H9 (cell line): ENCODE measurements around the gene ACBD3. TPM values are rescaled to one million over a fixed set of nuclear protein-coding genes. Genes with fewer than 3 reads are reported as not detected.

Experiments
- DNase-seq: peaks from one replicate; pipeline ENCODE4 v3.0.0-alpha.2; 2017
- H2AFZ ChIP-seq: one replicate; pipeline ENCODE4 v1.6.1; 2013; ENCODE audit warnings: mild to moderate bottlenecking, low read length, control low read depth, moderate library complexity
- H2AK5ac ChIP-seq: 2 replicates; pipeline ENCODE4 v1.6.1; 2013; ENCODE audit warnings: low read length, control low read depth, mixed read lengths; ENCODE audit not compliant: insufficient read length
- H2BK120ac ChIP-seq: one replicate; pipeline ENCODE4 v1.6.1; 2013; ENCODE audit warnings: low read depth, mild to moderate bottlenecking, low read length, control low read depth, inconsistent platforms; ENCODE audit not compliant: poor library complexity, severe bottlenecking
- H2BK12ac ChIP-seq: 2 replicates; pipeline ENCODE4 v1.6.1; 2013; ENCODE audit warnings: low read length, control low read depth, mixed read lengths, low read depth; ENCODE audit not compliant: insufficient read length
- H2BK15ac ChIP-seq: 2 replicates; pipeline ENCODE4 v1.6.1; 2013; ENCODE audit warnings: low read depth, low read length, control low read depth
- H2BK20ac ChIP-seq: one replicate; pipeline ENCODE4 v1.6.1; 2013; ENCODE audit warnings: low read depth, mild to moderate bottlenecking, low read length, control low read depth, inconsistent platforms; ENCODE audit not compliant: poor library complexity, severe bottlenecking
- H2BK5ac ChIP-seq: 2 replicates; pipeline ENCODE4 v1.6.1; 2013; ENCODE audit warnings: low read length, control low read depth, mixed read lengths; ENCODE audit not compliant: insufficient read length
- H3K14ac ChIP-seq: 2 replicates; pipeline ENCODE4 v1.6.1; 2013; ENCODE audit warnings: low read length, control low read depth; ENCODE audit not compliant: insufficient read depth
- H3K18ac ChIP-seq: 2 replicates; pipeline ENCODE4 v1.6.1; 2013; ENCODE audit warnings: low read depth, mild to moderate bottlenecking, mixed read lengths, low read length, control low read depth; ENCODE audit not compliant: insufficient read length
- H3K23ac ChIP-seq: 2 replicates; pipeline ENCODE4 v1.6.1; 2013; ENCODE audit warnings: low read length, control low read depth, mixed read lengths, low read depth; ENCODE audit not compliant: insufficient read length
- H3K23me2 ChIP-seq: 2 replicates; pipeline ENCODE4 v1.6.1; 2013; ENCODE audit warnings: low read depth, mild to moderate bottlenecking, mixed read lengths, low read length, control low read depth; ENCODE audit not compliant: insufficient read length, poor library complexity, severe bottlenecking
- H3K27ac ChIP-seq: 2 replicates; pipeline ENCODE4 v1.5.1; 2013; ENCODE audit warnings: low read length, control low read depth, mixed read lengths, low read depth; ENCODE audit not compliant: insufficient read length
- H3K27me3 ChIP-seq: 2 replicates; pipeline ENCODE4 v1.6.1; 2013; ENCODE audit warnings: low read length, control low read depth, inconsistent platforms; ENCODE audit not compliant: insufficient read depth
- H3K4ac ChIP-seq: 2 replicates; pipeline ENCODE4 v1.6.1; 2013; ENCODE audit warnings: low read depth, mild to moderate bottlenecking, control low read depth, inconsistent platforms, low read length, moderate library complexity
- H3K4me1 ChIP-seq: 2 replicates; pipeline ENCODE4 v1.6.1; 2013; ENCODE audit warnings: low read length, control low read depth, inconsistent platforms; ENCODE audit not compliant: insufficient read depth
- H3K4me2 ChIP-seq: 2 replicates; pipeline ENCODE4 v1.6.1; 2013; ENCODE audit warnings: low read length, control low read depth, mixed read lengths; ENCODE audit not compliant: insufficient read length, insufficient read depth
- H3K56ac ChIP-seq: 2 replicates; pipeline ENCODE4 v1.6.1; 2013; ENCODE audit warnings: low read depth, mild to moderate bottlenecking, mixed read lengths, low read length, control low read depth; ENCODE audit not compliant: insufficient read length
- H3K79me1 ChIP-seq: 2 replicates; pipeline ENCODE4 v1.6.1; 2013; ENCODE audit warnings: low read depth, mild to moderate bottlenecking, moderate library complexity, low read length, control low read depth, inconsistent platforms; ENCODE audit not compliant: insufficient read depth, poor library complexity, severe bottlenecking
- H3K79me2 ChIP-seq: 2 replicates; pipeline ENCODE4 v1.6.1; 2013; ENCODE audit warnings: low read length, control low read depth, inconsistent platforms; ENCODE audit not compliant: insufficient read depth
- H3K9ac ChIP-seq: 2 replicates; pipeline ENCODE4 v1.6.1; 2013; ENCODE audit warnings: low read length, control low read depth, mixed read lengths; ENCODE audit not compliant: insufficient read length; ENCODE audit errors: extremely low read depth
- H3K9me3 ChIP-seq: one replicate; pipeline ENCODE4 v1.6.1; 2013; ENCODE audit warnings: low read depth, low read length, inconsistent platforms; ENCODE audit not compliant: control insufficient read depth
- H3T11ph ChIP-seq: one replicate; pipeline ENCODE4 v1.6.1; 2013; ENCODE audit warnings: mild to moderate bottlenecking, low read length, control low read depth, inconsistent platforms
- H4K20me1 ChIP-seq: one replicate; pipeline ENCODE4 v1.6.1; 2013; ENCODE audit not compliant: control insufficient read depth, insufficient read length, insufficient read depth
- H4K5ac ChIP-seq: 2 replicates; pipeline ENCODE4 v1.6.1; 2013; ENCODE audit warnings: low read depth, mild to moderate bottlenecking, mixed read lengths, low read length, control low read depth; ENCODE audit not compliant: insufficient read length
- H4K8ac ChIP-seq: replicated peaks from 2 replicates; pipeline ENCODE4 v1.6.1; 2013; ENCODE audit warnings: low read length, control low read depth, mixed read lengths, low read depth; ENCODE audit not compliant: insufficient read length
- H4K91ac ChIP-seq: 2 replicates; pipeline ENCODE4 v1.6.1; 2013; ENCODE audit warnings: low read depth, mild to moderate bottlenecking, moderate library complexity, mixed read lengths, low read length, control low read depth; ENCODE audit not compliant: insufficient read length
- H3K27ac Mint-ChIP-seq, 3 experiments: 2 replicates in 2 of 3; 3 replicates in 1 of 3; pipeline ENCODE4 v1.8.0; 2020 to 2021; ENCODE audit warnings: mixed read lengths in 3 of 3, mild to moderate bottlenecking in 1 of 3, moderate library complexity in 1 of 3
- H3K27me3 Mint-ChIP-seq: 2 replicates; pipeline ENCODE4 v1.8.0; 2021; ENCODE audit warnings: low read depth, mild to moderate bottlenecking, moderate library complexity, mixed read lengths
- H3K36me3 Mint-ChIP-seq, 3 experiments: 2 replicates in 2 of 3; 3 replicates in 1 of 3; pipeline ENCODE4 v1.8.0; 2020 to 2021; ENCODE audit warnings: low read depth in 3 of 3, mixed read lengths in 3 of 3; ENCODE audit not compliant: insufficient read depth in 1 of 3
- H3K4me1 Mint-ChIP-seq, 2 experiments: 2 replicates each; pipeline ENCODE4 v1.8.0; 2020; ENCODE audit warnings: mixed read lengths in 2 of 2
- H3K4me3 Mint-ChIP-seq, 2 experiments: 2 replicates in 1 of 2; 3 replicates in 1 of 2; pipeline ENCODE4 v1.8.0; 2020 to 2021; ENCODE audit warnings: mild to moderate bottlenecking in 2 of 2, mixed read lengths in 2 of 2, moderate library complexity in 1 of 2
- H3K9me3 Mint-ChIP-seq, 2 experiments: 2 replicates in 1 of 2; 3 replicates in 1 of 2; pipeline ENCODE4 v1.8.0; 2020; ENCODE audit warnings: mild to moderate bottlenecking in 2 of 2, mixed read lengths in 2 of 2, moderate library complexity in 1 of 2
- WGBS: extraction: QIAGEN DNeasy Blood & Tissue Kit; methylation state at CpG from one replicate; pipeline ENCODE4 v1.1.7; 2013; ENCODE audit warnings: missing lambda C conversion rate, low lambda C conversion rate, mixed read lengths; ENCODE audit not compliant: insufficient read length; ENCODE audit errors: extremely low coverage; 5-methylcytosine and 5-hydroxymethylcytosine counted together
- total RNA-seq: library from RNA; stranded (reverse); gene quantifications from 2 replicates; pipeline ENCODE4 v1.2.1, GENCODE V29; 2021
- TF ChIP-seq, protein P1 (sequence below): fragments of 200-600 bp; sonication (generic); conservative IDR thresholded peaks from 3 replicates; pipeline ENCODE4 v1.8.0; 2021; ENCODE audit warnings: antibody characterized with exemption, mild to moderate bottlenecking

The ACBD3 gene
- total RNA-seq, 1 experiment from 2014 or later = 30.8 TPM

DNA sequence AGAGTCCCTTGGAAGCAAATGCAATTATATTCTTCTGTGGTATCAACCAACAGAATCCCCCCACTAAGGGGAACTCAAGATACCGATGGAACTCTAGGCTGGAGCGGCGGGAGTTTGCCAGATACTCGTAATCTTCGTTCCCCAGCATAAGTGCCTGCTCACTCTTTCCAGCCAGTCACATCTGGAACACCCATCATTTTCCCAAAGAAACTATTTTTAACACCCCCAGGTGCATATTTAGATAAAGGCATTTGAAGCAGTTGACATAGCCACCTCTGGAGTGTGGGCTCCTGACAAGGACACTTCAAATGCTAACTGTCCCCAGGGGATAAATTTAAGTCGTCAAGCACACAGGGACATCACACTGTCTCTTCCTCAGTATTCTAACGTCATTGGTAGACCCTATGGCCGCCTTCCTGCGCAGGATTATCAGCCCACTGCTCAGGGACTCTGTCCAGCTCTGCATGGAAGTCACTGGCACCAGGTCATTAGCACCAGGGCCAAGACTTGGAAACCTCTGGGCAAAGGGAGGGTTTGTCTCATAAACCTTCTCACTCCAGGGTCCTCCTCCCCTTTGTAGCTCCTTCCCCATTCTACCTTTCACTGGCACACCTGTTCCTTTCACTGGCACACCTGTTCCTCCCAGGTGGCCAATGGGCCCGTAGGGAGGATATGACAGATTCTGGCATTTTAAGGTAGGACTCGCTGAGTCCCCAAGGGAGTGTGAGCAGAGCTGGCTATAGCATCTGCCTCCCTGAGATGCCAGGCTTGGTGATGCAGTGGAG, 75.3 kb downstream of the ACBD3 start:
- no peak overlapping the region for H2BK12ac ChIP-seq
- no peak overlapping the region for H2AFZ ChIP-seq
- no peak overlapping the region for H3K56ac ChIP-seq
- no peaks in the 10 kb centered on the region for H3K9me3 ChIP-seq
- H2AK5ac ChIP-seq = no peak overlapping the region
- no peak overlapping the region for H4K91ac ChIP-seq
- no peak overlapping the region for H3K18ac ChIP-seq
- no peaks in the 10 kb centered on the region; the same call in 1 of the 2 replicates for H3K27me3 ChIP-seq
- H3K4me2 ChIP-seq = peak overlapping the region; percentile 87
- Mint-ChIP-seq H3K4me3 (peak overlapping the region; percentile 55 to 79), H3K4me1 (peaks cover 43 to 46% of the 10 kb centered on the region in 2 experiments), H3K27ac (peak overlapping the region in 2 of 3 experiments; percentile 77 to 93; a peak in 5 of 7 replicates), H3K9me3 (peaks cover 4 to 6% of the 10 kb centered on the region in 2 experiments; a peak in 4 of 5 replicates), H3K36me3 (peaks cover 0 to 2% (median 0%) of the 10 kb centered on the region in 3 experiments; a peak in 3 of 7 replicates), H3K27me3 (peaks cover 8% of the 10 kb centered on the region)
- no peak overlapping the region for H3K4ac ChIP-seq
- H3K9ac ChIP-seq = no peak overlapping the region
- H3K14ac ChIP-seq = no peak overlapping the region
- H2BK120ac ChIP-seq = no peak overlapping the region
- H3K23me2 ChIP-seq = peaks cover 19% of the 10 kb centered on the region
- H4K8ac ChIP-seq = no peak overlapping the region
- TF ChIP-seq, protein P1, sequence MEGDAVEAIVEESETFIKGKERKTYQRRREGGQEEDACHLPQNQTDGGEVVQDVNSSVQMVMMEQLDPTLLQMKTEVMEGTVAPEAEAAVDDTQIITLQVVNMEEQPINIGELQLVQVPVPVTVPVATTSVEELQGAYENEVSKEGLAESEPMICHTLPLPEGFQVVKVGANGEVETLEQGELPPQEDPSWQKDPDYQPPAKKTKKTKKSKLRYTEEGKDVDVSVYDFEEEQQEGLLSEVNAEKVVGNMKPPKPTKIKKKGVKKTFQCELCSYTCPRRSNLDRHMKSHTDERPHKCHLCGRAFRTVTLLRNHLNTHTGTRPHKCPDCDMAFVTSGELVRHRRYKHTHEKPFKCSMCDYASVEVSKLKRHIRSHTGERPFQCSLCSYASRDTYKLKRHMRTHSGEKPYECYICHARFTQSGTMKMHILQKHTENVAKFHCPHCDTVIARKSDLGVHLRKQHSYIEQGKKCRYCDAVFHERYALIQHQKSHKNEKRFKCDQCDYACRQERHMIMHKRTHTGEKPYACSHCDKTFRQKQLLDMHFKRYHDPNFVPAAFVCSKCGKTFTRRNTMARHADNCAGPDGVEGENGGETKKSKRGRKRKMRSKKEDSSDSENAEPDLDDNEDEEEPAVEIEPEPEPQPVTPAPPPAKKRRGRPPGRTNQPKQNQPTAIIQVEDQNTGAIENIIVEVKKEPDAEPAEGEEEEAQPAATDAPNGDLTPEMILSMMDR = no peak
- no peaks in the 10 kb centered on the region for H3K79me2 ChIP-seq
- peaks cover 14% of the 10 kb centered on the region for H3K4me1 ChIP-seq
- H2BK15ac ChIP-seq = no peak overlapping the region
- no peak overlapping the region for H3K23ac ChIP-seq
- WGBS = no CpG with 5 or more reads among the region's 11 CpGs
- H2BK5ac ChIP-seq = no peak overlapping the region
- no peak overlapping the region for H3K27ac ChIP-seq
- H3K79me1 ChIP-seq = no peaks in the 10 kb centered on the region
- no peak overlapping the region for H2BK20ac ChIP-seq
- DNase-seq = no peak
- no peak overlapping the region for H4K5ac ChIP-seq
- H4K20me1 ChIP-seq = no peaks in the 10 kb centered on the region
- H3T11ph ChIP-seq = no peak overlapping the region
